ENCODE data around the gene ZNF717. TPM values are rescaled to one million over a fixed set of nuclear protein-coding genes. Genes with fewer than 3 reads are reported as not detected.

The ZNF717 gene
- total and polyA plus RNA-seq, 2 donors (not counting 1 experiment from before 2014, with no cell fraction given): 11.4 to 23.8 TPM

DNA sequence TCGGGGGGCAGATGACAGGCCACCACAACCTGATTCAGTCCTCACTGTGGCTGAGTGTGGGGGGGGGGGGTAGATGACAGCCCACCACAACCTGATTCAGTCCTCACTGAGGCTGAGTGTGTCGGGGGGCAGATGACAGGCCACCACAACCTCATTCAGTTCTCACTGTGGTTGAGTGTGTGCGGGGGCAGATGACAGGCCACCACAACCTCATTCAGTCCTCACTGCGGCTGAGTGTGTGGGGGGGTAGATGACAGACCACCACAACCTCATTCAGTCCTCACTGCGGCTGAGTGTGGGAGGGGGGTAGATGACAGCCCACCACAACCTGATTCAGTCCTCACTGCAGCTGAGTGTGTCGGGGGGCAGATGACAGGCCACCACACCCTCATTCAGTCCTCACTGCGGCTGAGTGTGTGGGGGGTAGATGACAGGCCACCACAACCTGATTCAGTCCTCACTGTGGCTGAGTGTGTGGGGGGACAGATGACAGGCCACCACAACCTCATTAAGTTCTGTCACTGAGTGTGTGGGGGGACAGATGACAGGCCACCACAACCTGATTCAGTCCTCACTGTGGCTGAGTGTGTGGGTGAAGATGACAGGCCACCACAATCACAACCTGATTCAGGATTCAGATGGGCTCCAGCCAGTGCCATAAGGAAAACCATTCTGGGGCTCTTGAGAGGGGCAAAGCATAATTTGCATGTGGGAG lies 16.9 kb downstream of the ZNF717 start:
- no peak for TF ChIP-seq EZH2 (IDR thresholded peaks at IDR 0.05; ENCODE audit: low read length, missing control alignments)
- TF ChIP-seq, protein P1, sequence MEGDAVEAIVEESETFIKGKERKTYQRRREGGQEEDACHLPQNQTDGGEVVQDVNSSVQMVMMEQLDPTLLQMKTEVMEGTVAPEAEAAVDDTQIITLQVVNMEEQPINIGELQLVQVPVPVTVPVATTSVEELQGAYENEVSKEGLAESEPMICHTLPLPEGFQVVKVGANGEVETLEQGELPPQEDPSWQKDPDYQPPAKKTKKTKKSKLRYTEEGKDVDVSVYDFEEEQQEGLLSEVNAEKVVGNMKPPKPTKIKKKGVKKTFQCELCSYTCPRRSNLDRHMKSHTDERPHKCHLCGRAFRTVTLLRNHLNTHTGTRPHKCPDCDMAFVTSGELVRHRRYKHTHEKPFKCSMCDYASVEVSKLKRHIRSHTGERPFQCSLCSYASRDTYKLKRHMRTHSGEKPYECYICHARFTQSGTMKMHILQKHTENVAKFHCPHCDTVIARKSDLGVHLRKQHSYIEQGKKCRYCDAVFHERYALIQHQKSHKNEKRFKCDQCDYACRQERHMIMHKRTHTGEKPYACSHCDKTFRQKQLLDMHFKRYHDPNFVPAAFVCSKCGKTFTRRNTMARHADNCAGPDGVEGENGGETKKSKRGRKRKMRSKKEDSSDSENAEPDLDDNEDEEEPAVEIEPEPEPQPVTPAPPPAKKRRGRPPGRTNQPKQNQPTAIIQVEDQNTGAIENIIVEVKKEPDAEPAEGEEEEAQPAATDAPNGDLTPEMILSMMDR (conservative IDR thresholded peaks at IDR 0.05 in 1 of 2, IDR thresholded peaks at IDR 0.05 in 1 of 2; ENCODE audit: low read depth in 1 of 2, low read length in 2 of 2): no peak

DNA sequence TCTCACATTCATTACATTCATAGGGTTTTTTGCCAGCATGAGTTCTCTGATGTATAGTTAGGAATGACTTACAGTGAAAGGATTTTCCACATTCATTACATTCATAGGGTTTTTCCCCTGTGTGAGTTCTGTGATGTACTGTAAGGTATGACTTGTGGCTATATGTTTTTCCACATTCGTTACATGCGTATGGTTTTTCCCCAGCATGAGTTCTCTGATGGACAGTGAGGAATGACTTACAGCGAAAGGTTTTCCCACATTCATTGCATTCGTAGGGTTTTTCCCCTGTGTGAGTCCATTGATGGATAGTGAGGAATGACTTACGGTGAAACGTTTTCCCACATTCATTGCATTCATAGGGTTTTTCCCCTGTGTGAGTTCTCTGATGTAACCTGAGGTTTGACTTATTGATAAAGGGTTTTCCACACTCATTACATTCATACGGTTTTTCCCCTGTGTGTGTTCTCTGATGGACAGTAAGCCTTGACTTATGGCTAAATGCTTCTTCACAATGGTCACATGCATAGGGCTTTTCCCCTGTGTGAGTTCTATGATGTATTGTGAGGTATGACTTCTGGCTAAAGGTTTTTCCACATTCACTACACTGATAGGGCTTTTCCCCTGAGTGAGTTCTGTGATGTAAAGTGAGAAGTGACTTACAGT lies 47.4 kb downstream of the ZNF717 start:
- Histone ChIP-seq H3K4me3 (replicated peaks in 1 of 4; ENCODE audit: control extremely low read depth in 1 of 4, insufficient read depth in 1 of 4, low read depth in 3 of 4, low read length in 4 of 4) (no peak overlapping the region), H4K20me1 (ENCODE audit: control insufficient read depth, extremely low read depth, insufficient read depth, low read length) (no peaks in the 10 kb centered on the region), H3K9me3 (ENCODE audit: control insufficient read depth, insufficient read depth, low read depth, low read length) (peaks cover 2% of the 10 kb centered on the region), H3K79me2 (ENCODE audit: control insufficient read depth, insufficient read depth, low read length) (no peaks in the 10 kb centered on the region), H3K4me2 (ENCODE audit: extremely low read depth, insufficient read depth, low read length) (no peak overlapping the region), H3K27me3 (ENCODE audit: control insufficient read depth, insufficient read depth, low read length) (no peaks in the 10 kb centered on the region), H3K36me3 (ENCODE audit: control insufficient read depth, insufficient read depth, low read length) (peaks cover 2% of the 10 kb centered on the region), H3K4me1 (ENCODE audit: control insufficient read depth, extremely low read depth, insufficient read depth, low read length) (no peaks in the 10 kb centered on the region), H2AFZ (ENCODE audit: low read length) (no peak overlapping the region), H3K27ac (ENCODE audit: insufficient read depth, low read length) (no peak overlapping the region), H3K9ac (ENCODE audit: insufficient read depth, low read length) (no peak overlapping the region)
- DNase-seq (ENCODE audit: low read depth in 2 of 2): peak; percentile 19 to 50
- TF ChIP-seq, protein P1 (conservative IDR thresholded peaks at IDR 0.05 in 1 of 2, IDR thresholded peaks at IDR 0.05 in 1 of 2; ENCODE audit: low read depth in 1 of 2, low read length in 2 of 2): no peak
- TF ChIP-seq EZH2 (IDR thresholded peaks at IDR 0.05; ENCODE audit: low read length, missing control alignments): no peak

More for the DNA sequence above, 16.9 kb downstream of the ZNF717 start:
- H3K9ac ChIP-seq (ENCODE audit: insufficient read depth, low read length): no peak overlapping the region
- H3K9me3 ChIP-seq (ENCODE audit: control insufficient read depth, insufficient read depth, low read depth, low read length): no peaks in the 10 kb centered on the region
- no peak overlapping the region for H3K27ac ChIP-seq (ENCODE audit: insufficient read depth, low read length)
- H3K4me1 ChIP-seq (ENCODE audit: control insufficient read depth, extremely low read depth, insufficient read depth, low read length): no peaks in the 10 kb centered on the region
- DNase-seq (ENCODE audit: low read depth in 2 of 2): no peak
- H2AFZ ChIP-seq (ENCODE audit: low read length): no peak overlapping the region
- no peaks in the 10 kb centered on the region for H3K79me2 ChIP-seq (ENCODE audit: control insufficient read depth, insufficient read depth, low read length)
- H3K27me3 ChIP-seq (ENCODE audit: control insufficient read depth, insufficient read depth, low read length): no peaks in the 10 kb centered on the region
- no peak overlapping the region for H3K4me3 ChIP-seq (replicated peaks in 1 of 4; ENCODE audit: control extremely low read depth in 1 of 4, insufficient read depth in 1 of 4, low read depth in 3 of 4, low read length in 4 of 4)
- no peaks in the 10 kb centered on the region for H4K20me1 ChIP-seq (ENCODE audit: control insufficient read depth, extremely low read depth, insufficient read depth, low read length)
- H3K36me3 ChIP-seq (ENCODE audit: control insufficient read depth, insufficient read depth, low read length): peaks cover 2% of the 10 kb centered on the region
- H3K4me2 ChIP-seq (ENCODE audit: extremely low read depth, insufficient read depth, low read length): no peak overlapping the region

- Histone ChIP-seq H3K9ac (ENCODE audit: insufficient read depth, low read length) (no peak overlapping the region), H3K9me3 (ENCODE audit: control insufficient read depth, insufficient read depth, low read depth, low read length) (no peaks in the 10 kb centered on the region), H3K79me2 (ENCODE audit: control insufficient read depth, insufficient read depth, low read length) (no peaks in the 10 kb centered on the region), H3K4me3 (replicated peaks in 1 of 4; ENCODE audit: control extremely low read depth in 1 of 4, insufficient read depth in 1 of 4, low read depth in 3 of 4, low read length in 4 of 4) (no peak overlapping the region), H2AFZ (ENCODE audit: low read length) (no peak overlapping the region), H3K4me2 (ENCODE audit: extremely low read depth, insufficient read depth, low read length) (no peak overlapping the region), H3K27ac (ENCODE audit: insufficient read depth, low read length) (no peak overlapping the region), H3K4me1 (ENCODE audit: control insufficient read depth, extremely low read depth, insufficient read depth, low read length) (no peaks in the 10 kb centered on the region), H3K27me3 (ENCODE audit: control insufficient read depth, insufficient read depth, low read length) (no peaks in the 10 kb centered on the region), H3K36me3 (ENCODE audit: control insufficient read depth, insufficient read depth, low read length) (no peaks in the 10 kb centered on the region), H4K20me1 (ENCODE audit: control insufficient read depth, extremely low read depth, insufficient read depth, low read length) (no peaks in the 10 kb centered on the region)
- DNase-seq (ENCODE audit: low read depth in 2 of 2): no peak
- TF ChIP-seq EZH2 (IDR thresholded peaks at IDR 0.05; ENCODE audit: low read length, missing control alignments): no peak
- TF ChIP-seq, protein P1 (conservative IDR thresholded peaks at IDR 0.05 in 1 of 2, IDR thresholded peaks at IDR 0.05 in 1 of 2; ENCODE audit: low read depth in 1 of 2, low read length in 2 of 2): no peak
These were observed 57.4 kb downstream of the ZNF717 start for GRCh38 chr3:75727985-75728384.
